Progenitor cell of endocrine pancreas (in vitro differentiated cells): ENCODE results near the gene GALNT14. TPM values are rescaled to one million over a fixed set of nuclear protein-coding genes. Genes with fewer than 3 reads are reported as not detected.

Experiments
- DNase-seq: peaks from one replicate; pipeline ENCODE4 v3.0.0; 2021; ENCODE audit warnings: low spot score; ENCODE audit not compliant: unreplicated experiment
- H3K27ac Mint-ChIP-seq: 2 replicates; pipeline ENCODE4 v1.8.0; 2021; ENCODE audit warnings: mild to moderate bottlenecking, moderate library complexity, mixed read lengths
- H3K27me3 Mint-ChIP-seq: 2 replicates; pipeline ENCODE4 v1.8.0; 2021; ENCODE audit warnings: mixed read lengths
- H3K36me3 Mint-ChIP-seq: 2 replicates; pipeline ENCODE4 v1.8.0; 2022; ENCODE audit warnings: mixed read lengths; ENCODE audit not compliant: insufficient read depth
- H3K4me1 Mint-ChIP-seq: 2 replicates; pipeline ENCODE4 v1.8.0; 2021; ENCODE audit warnings: low read depth, mixed read lengths
- H3K4me3 Mint-ChIP-seq: 2 replicates; pipeline ENCODE4 v1.8.0; 2021; ENCODE audit warnings: low read depth, mild to moderate bottlenecking, moderate library complexity, mixed read lengths
- H3K9me3 Mint-ChIP-seq: 2 replicates; pipeline ENCODE4 v1.8.0; 2021; ENCODE audit warnings: low read depth, mixed read lengths
- total RNA-seq: library from RNA; stranded (reverse); gene quantifications from 2 replicates; pipeline ENCODE4 v1.2.1, GENCODE V29; 2021
- TF ChIP-seq, protein P1 (sequence below): fragments of 200-600 bp; sonication (generic); IDR thresholded peaks from one replicate; pipeline ENCODE4 v1.5.0; 2021; ENCODE audit warnings: antibody characterized with exemption, mild to moderate bottlenecking; ENCODE audit not compliant: unreplicated experiment

GALNT14 gene
- total RNA-seq, 1 donor from 2014 or later, result 0.91 TPM

DNA sequence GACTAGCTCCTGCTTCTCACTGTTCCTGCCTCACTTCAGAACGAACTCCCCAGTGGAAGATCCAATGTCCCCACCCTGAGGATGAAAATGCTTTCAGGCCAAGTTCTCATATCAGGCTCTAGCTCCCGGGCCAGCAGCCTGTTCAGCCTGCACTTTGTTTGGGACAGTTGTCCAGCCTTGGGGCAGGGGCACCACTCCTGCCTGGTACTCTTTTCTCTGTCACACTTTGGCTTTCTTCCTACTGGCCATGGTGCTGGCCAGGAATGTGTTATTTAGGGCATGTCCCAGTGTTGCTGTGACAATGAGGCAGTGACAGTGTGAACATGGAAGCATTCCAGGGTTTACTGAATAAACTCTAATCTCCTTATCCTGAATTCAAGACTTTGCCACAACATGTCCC, 154.1 kb downstream of the GALNT14 start:
- DNase-seq, result no peak
- no peaks in the 10 kb centered on the region for H3K4me1 Mint-ChIP-seq
- H3K9me3 Mint-ChIP-seq, result no peaks in the 10 kb centered on the region
- TF ChIP-seq, protein P1, sequence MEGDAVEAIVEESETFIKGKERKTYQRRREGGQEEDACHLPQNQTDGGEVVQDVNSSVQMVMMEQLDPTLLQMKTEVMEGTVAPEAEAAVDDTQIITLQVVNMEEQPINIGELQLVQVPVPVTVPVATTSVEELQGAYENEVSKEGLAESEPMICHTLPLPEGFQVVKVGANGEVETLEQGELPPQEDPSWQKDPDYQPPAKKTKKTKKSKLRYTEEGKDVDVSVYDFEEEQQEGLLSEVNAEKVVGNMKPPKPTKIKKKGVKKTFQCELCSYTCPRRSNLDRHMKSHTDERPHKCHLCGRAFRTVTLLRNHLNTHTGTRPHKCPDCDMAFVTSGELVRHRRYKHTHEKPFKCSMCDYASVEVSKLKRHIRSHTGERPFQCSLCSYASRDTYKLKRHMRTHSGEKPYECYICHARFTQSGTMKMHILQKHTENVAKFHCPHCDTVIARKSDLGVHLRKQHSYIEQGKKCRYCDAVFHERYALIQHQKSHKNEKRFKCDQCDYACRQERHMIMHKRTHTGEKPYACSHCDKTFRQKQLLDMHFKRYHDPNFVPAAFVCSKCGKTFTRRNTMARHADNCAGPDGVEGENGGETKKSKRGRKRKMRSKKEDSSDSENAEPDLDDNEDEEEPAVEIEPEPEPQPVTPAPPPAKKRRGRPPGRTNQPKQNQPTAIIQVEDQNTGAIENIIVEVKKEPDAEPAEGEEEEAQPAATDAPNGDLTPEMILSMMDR, result no peak
- H3K27ac Mint-ChIP-seq, result no peak overlapping the region
- H3K4me3 Mint-ChIP-seq, result no peak overlapping the region
- peaks cover 25% of the 10 kb centered on the region for H3K27me3 Mint-ChIP-seq
- H3K36me3 Mint-ChIP-seq, result no peaks in the 10 kb centered on the region

DNA sequence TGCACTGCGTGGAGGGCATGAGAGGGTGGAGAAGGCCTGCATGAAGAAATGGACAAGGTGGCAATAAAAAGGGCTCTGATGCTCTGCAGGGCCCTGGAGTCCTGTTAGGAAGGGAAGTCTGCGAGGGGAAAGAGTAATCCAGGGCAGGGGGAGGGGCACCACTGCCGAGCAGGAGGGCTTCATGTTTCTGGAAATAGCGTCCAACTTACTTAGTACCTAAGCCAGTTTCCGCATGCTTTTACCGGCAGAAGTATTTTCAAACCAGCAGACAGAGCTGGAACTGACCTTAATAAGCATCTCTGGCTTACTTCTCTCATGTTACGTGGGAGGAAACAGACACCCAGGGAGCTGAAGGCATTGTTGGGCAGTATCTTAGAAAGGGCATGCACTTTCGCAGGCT, 156.7 kb downstream of the GALNT14 start:
- TF ChIP-seq, protein P1, result no peak
- Mint-ChIP-seq H3K4me3 (no peak overlapping the region), H3K27me3 (peaks cover 24% of the 10 kb centered on the region), H3K36me3 (no peaks in the 10 kb centered on the region), H3K27ac (no peak overlapping the region), H3K4me1 (no peaks in the 10 kb centered on the region), H3K9me3 (no peaks in the 10 kb centered on the region)
- no peak for DNase-seq

DNA sequence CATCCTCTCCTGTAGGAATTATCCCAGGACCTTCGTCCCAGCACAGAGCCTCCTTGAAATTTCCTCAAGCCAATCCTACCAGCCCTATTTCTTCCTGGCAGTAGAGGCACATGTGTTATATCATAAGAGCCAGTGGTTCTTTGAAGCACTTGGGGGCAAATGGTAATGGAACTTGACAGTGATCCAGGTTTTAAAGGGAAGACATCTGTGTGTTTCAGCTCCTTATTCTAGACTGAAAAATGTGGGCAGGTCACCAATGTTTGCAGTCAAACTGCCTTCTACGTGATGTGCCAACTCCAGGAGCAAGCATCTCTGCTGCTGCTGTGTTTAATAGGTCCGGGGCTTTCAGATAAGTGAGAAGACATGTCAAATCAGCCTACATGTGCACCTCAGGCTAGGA, 157.1 kb downstream of the GALNT14 start:
- Mint-ChIP-seq H3K4me3 (no peak overlapping the region), H3K4me1 (no peaks in the 10 kb centered on the region), H3K36me3 (no peaks in the 10 kb centered on the region), H3K9me3 (no peaks in the 10 kb centered on the region), H3K27me3 (peaks cover 25% of the 10 kb centered on the region), H3K27ac (no peak overlapping the region)
- TF ChIP-seq, protein P1, result no peak
- DNase-seq, result no peak

DNA sequence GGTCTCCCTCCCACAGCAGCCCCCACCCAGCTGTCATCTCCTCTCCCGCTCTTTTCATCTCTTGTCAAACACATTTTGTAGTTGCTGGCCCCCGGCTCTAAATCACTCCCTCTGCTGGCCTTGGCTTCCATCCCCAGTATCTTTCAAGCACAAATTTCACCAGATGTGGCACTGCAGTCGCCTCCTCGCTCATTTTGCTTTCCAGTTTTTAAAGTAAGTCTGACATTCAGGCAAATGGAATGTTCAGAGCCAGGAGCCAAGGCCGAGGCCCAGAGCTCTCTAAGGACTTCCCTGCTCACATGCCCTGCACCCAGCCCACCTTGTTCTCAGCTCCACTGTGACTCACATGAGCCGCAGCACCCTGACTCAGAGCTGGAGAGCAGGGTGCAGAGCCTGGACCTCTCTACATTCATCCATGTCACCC, 158.4 kb downstream of the GALNT14 start:
- H3K4me3 Mint-ChIP-seq, result no peak overlapping the region
- TF ChIP-seq, protein P1, result no peak
- no peaks in the 10 kb centered on the region for H3K36me3 Mint-ChIP-seq
- H3K9me3 Mint-ChIP-seq, result no peaks in the 10 kb centered on the region
- no peaks in the 10 kb centered on the region for H3K4me1 Mint-ChIP-seq
- H3K27me3 Mint-ChIP-seq, result peaks cover 21% of the 10 kb centered on the region
- DNase-seq, result no peak
- H3K27ac Mint-ChIP-seq, result no peak overlapping the region

- Mint-ChIP-seq H3K36me3 (no peaks in the 10 kb centered on the region), H3K4me1 (no peaks in the 10 kb centered on the region), H3K27ac (no peak overlapping the region), H3K27me3 (peaks cover 26% of the 10 kb centered on the region), H3K9me3 (no peaks in the 10 kb centered on the region), H3K4me3 (no peak overlapping the region)
- TF ChIP-seq, protein P1, result no peak
- DNase-seq, result no peak
These were observed 159.4 kb downstream of the GALNT14 start for GRCh38 chr2:30978854-30979253.
